ENCODE measurements around the gene ASTL.
"Not testable (repeated sequence)": the region's sequence is repeated elsewhere in the genome, so short reads cannot be mapped to it uniquely, and the experiment has no call there.

ASTL gene
- total RNA-seq, result 6.7 to 17.0 (median 7.3) reads per million in 4 experiments

DNA sequence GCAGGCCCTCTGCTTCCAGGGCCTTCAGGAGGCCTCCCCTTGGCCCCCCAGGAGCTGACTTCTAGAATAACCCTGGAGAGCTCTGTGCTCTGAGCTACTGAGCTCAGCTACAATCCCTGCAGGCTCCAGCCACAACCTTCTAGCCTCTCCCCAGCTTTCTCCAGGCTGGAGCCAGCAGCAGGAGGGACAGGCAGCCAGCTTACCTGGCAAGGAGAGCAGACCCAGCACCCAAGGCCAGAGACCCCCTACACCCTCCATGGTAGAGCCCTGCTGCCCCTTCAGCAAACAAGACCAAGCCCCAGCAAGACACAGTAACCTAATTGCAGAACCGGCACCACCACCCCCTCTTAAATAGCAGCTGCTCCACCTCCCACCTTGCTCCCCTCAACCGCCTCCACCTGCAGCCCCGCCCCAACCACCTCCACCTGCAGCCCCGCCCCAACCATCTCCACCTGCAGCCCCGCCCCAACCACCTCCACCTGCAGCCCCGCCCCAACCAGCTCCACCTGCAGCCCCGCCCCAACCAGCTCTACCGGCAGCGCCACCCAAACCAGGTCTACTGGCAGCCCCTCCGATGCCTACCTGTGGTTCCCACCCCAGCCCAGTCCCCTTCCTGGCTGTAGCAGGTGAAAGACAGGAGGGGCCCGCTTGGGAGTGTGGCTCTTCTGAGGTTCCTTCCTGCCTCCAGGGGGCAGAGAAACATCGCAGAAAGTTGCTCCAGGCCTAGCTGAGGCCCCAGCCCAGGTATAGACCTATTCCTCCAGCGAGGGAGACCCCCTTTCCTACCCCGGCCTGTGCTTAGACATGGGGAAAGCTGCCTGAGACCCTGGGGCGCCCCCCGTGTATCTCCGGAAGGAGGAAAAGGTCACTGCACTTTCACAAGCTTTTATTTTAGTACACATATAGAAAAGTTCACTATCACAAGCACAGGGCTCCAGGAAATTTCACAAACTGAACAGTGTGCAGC lies at the start of gene ASTL:
Gene ASTL, minus strand, starts transcription at position 324 of the 967 bp plus-strand sequence. Its CDS starts 66 bp downstream, at position 258.
- peak; percentile 42 for DNase-seq

DNA sequence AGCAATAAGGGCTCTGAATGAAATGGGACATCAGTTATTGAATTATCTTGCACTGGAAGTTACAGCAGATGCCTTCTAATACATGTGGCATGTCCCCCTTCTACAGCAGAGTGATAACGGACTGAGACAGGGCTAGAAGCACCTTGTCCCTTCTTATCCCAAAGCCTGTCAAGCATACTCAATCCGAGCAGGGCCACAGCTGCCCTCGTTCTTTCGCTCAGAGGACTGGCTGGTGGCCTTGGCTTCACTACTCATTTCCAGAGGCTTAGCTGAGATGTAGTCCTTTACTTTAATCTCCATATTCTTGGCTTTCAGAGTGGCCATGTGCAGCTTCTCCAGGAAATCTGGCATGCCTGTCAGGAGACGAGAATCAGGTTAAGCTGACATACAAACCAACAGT lies 48.3 kb upstream of the ASTL start:
- DNase-seq, result no peak

GRCh38 chr2:96185516-96185915 lies 47.2 kb upstream of the ASTL start:
- DNase-seq, result no peak

DNA sequence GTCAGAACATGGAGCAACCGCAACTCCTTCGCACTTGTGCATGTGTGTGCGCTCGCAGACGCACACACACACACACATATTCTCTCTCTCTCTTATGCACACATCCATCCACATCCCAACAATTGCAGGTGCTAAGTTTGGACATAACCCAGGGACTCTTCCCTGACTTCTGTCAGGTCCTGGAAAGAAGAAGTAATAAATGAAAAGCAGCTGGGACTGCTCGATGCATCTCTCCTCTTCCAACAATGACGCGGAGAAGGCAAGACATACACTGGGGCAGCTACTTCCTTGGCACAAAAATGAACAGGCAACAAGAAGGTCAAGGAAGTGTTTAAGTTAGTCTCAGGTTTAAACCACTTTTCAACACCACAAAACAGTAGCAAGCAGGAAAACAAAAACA lies 46.7 kb upstream of the ASTL start:
- no peak for DNase-seq

DNA sequence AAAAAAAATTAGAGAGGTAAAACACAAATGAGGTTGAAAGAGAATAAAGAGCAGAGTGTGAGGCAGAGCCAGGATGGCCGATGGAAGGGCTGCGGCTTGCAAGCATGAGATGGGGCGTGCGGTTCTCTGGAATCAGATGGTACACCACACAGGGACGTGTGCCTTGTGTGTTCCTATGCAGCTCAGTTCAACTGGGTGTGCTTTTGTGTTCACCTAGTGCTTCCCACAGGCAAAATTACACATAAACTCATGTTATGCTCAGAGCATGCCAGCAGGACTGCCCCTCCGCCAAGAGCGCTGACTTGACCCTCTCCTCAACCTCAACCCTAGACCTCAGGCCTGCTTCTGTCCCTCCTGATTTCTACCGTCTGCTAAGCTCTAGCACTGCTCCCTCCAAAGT lies 45.9 kb upstream of the ASTL start:
- no peak for DNase-seq

DNA sequence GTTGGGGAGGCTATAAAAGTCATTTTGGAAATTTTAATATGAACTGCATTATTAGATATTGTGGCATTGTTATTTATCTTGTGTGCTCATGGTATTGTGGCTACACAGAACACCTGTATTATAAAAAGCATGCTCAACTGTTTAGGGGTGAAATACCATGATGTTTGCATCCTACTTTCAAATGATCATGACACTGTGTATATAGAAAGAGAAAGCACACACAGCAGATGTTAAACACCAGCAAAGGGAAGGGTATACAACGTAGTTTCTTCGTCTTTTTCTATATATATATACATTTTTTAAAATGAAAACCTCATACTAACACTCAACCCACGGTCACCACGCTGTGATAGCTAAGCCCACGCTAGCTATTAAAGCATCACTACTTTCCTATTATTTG lies 43.2 kb upstream of the ASTL start:
- no peak for DNase-seq

- DNase-seq, result no peak
Measured at GRCh38 chr2:96180521-96180920, 42.2 kb upstream of the ASTL start.

GRCh38 chr2:96180002-96180401 lies 41.7 kb upstream of the ASTL start:
- DNase-seq, result no peak

DNA sequence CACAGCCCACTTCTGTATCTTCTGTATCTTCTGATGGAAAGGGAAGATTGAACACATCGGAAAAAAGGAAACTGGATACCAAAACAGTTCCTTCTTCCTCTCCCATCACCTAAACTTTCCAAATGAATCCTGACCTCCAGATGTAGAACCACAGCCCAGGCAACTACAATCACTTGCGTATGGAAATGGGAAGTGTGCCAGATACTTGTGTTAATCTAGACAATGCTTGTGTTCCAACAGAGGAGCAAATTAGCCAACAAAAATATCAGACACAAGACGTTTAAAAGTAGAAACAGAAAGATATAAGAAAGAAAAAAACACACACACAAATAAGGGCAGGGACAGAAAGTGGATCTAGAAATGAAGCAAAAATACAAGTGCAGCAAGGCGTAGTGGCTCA lies 38.4 kb upstream of the ASTL start:
- DNase-seq, result no peak

GRCh38 chr2:96175951-96176350 lies 37.6 kb upstream of the ASTL start:
- DNase-seq, result no peak

DNA sequence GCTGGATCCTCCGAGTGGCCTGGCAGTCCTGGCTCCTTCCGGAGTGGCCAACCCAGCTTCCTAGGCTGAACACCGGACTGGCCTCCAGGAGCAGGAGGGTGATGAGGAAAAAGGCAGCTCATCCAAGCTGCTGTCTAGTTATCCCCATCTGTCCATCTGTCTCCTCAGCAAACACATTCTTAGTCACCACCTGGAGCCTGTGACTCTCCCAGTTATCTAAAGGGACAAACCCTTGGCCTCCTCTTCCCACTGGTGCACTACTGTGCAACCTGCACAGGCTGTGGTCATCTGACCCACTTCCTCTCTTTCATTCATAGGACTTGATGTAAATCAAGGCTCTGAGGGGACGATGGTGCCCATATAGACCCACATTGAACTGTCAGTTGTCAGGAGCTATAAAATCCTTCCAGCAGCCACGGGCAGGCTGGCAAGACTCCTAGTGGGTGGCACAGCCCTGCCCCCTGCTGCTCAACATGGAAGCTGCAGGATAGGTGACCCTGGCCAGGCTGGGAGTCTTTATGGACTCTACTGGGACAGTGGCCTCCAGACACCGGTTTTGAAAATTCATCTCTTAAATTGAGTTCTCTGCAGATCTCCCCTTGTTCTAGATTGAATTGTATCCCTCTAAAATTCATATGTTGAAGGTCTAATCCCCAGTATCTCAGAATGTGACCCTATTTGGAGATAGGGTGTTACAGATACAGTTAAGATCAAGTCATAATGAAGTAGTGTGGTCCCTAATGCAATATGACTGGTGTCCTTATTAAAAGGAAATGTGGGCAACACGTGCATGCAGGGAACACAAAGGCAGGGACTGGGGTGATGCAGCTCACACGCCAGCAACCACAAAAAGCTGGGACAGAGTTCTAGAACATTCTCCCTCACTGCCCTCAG lies 36.2 kb upstream of the ASTL start:
- DNase-seq, result peak; percentile 76

GRCh38 chr2:96171831-96172230 lies 33.5 kb upstream of the ASTL start:
- DNase-seq, result no peak

- DNase-seq, result no peak
Measured at GRCh38 chr2:96170626-96171025, 32.3 kb upstream of the ASTL start.

DNA sequence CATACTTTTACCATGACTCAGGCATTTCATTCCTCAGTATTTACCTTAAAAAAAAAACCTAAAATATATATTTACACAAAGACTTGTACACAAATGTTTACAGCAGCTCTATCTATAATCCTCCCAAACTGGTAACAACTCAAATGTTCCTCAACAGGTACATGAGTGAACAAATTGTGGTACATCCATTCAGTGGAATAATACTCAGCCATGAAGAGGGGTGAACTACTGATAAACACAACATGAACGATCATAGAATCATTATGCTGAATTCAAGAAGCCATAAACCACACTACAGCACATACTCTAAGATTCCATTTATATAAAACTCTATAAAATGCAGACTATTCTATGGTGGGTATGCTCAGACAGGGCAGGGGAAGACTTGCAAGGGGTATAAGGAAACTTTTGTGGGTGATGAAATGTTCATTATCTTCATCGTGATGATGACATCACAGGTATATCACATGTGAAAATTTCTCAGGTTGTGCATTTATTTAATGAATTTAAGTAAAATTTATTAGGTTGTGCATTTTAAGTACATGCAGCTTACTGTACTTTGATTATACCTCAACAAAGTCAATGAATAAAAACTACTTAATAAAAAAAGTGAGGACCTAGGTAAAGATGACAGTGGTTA lies 31.7 kb upstream of the ASTL start:
- no peak for DNase-seq

DNA sequence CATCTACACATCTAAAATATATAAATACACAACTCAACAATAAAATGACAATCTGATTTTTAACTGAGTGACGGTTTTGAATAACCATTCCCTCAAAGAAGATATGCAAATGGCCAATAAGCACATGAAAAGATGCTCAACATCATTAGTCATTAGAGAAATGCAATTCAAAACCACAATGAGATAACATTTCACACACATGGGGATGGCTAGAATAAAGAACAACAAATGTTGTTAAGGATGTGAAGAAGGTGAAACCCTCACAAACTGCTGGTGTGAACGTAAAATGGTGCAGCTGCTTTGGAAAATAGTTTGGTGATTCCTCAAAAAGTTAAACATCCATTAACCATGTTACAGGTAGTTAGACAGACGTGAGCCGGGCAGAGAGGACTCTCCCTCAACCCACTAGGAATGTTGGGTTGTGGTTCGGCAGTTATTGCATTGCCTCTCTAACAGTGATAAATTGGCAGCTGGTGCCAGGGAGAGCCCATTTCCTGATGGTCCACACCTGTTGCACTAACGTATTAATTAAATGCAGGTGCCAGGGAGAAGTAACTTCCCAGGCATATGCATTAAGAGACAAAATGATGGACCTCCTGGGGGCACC lies 29.2 kb upstream of the ASTL start:
- DNase-seq, result no peak

- DNase-seq, result peak; percentile 23
Measured at GRCh38 chr2:96164459-96165184, 26.3 kb upstream of the ASTL start.

GRCh38 chr2:96163768-96164429 lies 25.6 kb upstream of the ASTL start:
- DNase-seq, result peak; percentile 45

DNA sequence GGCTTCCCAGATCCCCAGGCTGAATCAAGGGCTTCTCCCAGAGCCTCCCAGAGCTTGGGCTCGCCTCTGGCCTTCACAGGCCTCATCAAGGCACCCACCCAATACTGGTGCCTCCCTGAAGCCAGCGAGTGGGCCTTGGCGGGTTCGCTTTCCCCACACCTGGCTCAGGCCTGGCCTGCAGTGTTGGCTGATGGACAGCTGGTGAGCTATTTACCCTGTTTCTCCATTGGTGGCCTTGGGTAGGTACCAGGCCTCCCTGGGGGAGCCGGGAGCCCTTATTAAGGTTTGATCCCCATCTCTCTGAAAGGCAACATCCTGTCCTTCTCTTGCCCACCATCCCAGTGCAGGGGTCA lies 25.1 kb upstream of the ASTL start:
- no peak for DNase-seq

DNA sequence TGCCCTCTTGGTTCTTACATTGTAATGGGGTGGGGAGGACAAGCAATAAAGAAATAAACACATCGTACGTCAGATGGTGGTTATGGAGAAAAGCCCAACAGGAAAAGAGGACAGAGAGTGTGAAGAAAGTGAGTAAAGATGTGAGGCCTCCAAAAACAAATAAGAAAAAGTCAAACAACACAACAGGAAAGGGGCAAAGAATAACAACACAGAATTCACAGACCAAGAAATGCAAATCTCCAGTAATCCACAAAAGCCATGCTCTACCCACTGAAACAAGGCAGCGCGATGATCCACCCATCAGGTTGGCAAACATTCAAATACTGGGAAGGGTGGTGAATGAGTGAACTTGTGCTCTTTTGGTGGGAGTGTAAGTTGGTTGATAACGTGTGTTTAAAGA lies 23.6 kb upstream of the ASTL start:
- DNase-seq, result no peak

GRCh38 chr2:96160366-96160765 lies 22.1 kb upstream of the ASTL start:
- not testable (repeated sequence) for DNase-seq

- no peak for DNase-seq
Measured at GRCh38 chr2:96159084-96159830, 21.0 kb upstream of the ASTL start.

All from effector CD8-positive, alpha-beta T cell (primary cell).